IMR-90 (cell line): ENCODE data around the gene RINT1. TPM values are rescaled to one million over a fixed set of nuclear protein-coding genes. Genes with fewer than 3 reads are reported as not detected.

Source experiments
- ATAC-seq: fragments of 200-7000 bp; cut with Tn5 transposase; 2 replicates; pipeline ENCODE4 v1.9.1; 2020; ENCODE audit warnings: low read depth, mild to moderate bottlenecking, moderate library complexity
- BruUV-seq: library from RNA; stranded (reverse); fragments of 400-500 nt; replicated peaks from 2 replicates; lab custom pipeline; 2021; lab: Mats Ljungman, UMichigan
- CTCF ChIA-PET: fragments of 300-600 bp; formaldehyde crosslinking; extraction: SDS; loops from one replicate; lab custom pipeline; 2021; ENCODE audit warnings: antibody characterized with exemption; lab: Yijun Ruan, JAX
- POLR2A ChIA-PET: fragments of 300-600 bp; sonication (Branson Sonifier 250); formaldehyde crosslinking; loops from one replicate; lab custom pipeline; 2022; ENCODE audit warnings: antibody characterized with exemption; ENCODE audit not compliant: unreplicated experiment; lab: Charles Lee
- DNase-seq: peaks from one replicate; pipeline ENCODE4 v3.0.0; 2013
- H2AFZ ChIP-seq: replicated peaks from 2 replicates; pipeline ENCODE3; 2013; ENCODE audit warnings: low read length, mild to moderate bottlenecking; ENCODE audit not compliant: poor library complexity
- H2AK5ac ChIP-seq: 2 replicates; pipeline ENCODE4 v1.6.1; 2013; ENCODE audit warnings: low read depth, low read length, inconsistent platforms
- H2AK9ac ChIP-seq: replicated peaks from 2 replicates; pipeline ENCODE3; 2013; ENCODE audit warnings: mild to moderate bottlenecking, low read depth, low read length, moderate library complexity; ENCODE audit not compliant: poor library complexity
- H2BK120ac ChIP-seq: 2 replicates; pipeline ENCODE4 v1.6.1; 2013; ENCODE audit warnings: low read depth, low read length, inconsistent platforms
- H2BK15ac ChIP-seq: 3 replicates; pipeline ENCODE4 v1.6.1; 2013; ENCODE audit warnings: low read depth, low read length, inconsistent platforms
- H2BK20ac ChIP-seq: 2 replicates; pipeline ENCODE4 v1.6.1; 2013; ENCODE audit warnings: low read depth, mild to moderate bottlenecking, inconsistent platforms, low read length, moderate library complexity
- H2BK5ac ChIP-seq: 2 replicates; pipeline ENCODE4 v1.6.1; 2013; ENCODE audit warnings: mild to moderate bottlenecking, low read depth, low read length, inconsistent platforms; ENCODE audit not compliant: poor library complexity, severe bottlenecking
- H3K14ac ChIP-seq: replicated peaks from 2 replicates; pipeline ENCODE4 v1.6.1; 2013; ENCODE audit warnings: low read depth, low read length, inconsistent platforms
- H3K18ac ChIP-seq: 2 replicates; pipeline ENCODE4 v1.6.1; 2013; ENCODE audit warnings: low read depth, low read length, control low read depth
- H3K23ac ChIP-seq: 2 replicates; pipeline ENCODE4 v1.6.1; 2013; ENCODE audit warnings: low read depth, low read length, inconsistent platforms
- H3K27ac ChIP-seq: 2 replicates; pipeline ENCODE4 v1.5.1; 2013; ENCODE audit warnings: mild to moderate bottlenecking, control low read depth, low read length; ENCODE audit not compliant: insufficient read depth
- H3K27me3 ChIP-seq: 2 replicates; pipeline ENCODE4 v1.6.1; 2013; ENCODE audit warnings: low read length; ENCODE audit not compliant: control insufficient read depth, insufficient read depth
- H3K36me3 ChIP-seq: 2 replicates; pipeline ENCODE4 v1.6.1; 2013; ENCODE audit warnings: low read length, mixed read lengths; ENCODE audit not compliant: control insufficient read depth, insufficient read depth
- H3K4ac ChIP-seq: 2 replicates; pipeline ENCODE4 v1.6.1; 2013; ENCODE audit warnings: low read depth, low read length, inconsistent platforms
- H3K4me1 ChIP-seq: 2 replicates; pipeline ENCODE4 v1.6.1; 2013; ENCODE audit warnings: low read length, mixed read lengths; ENCODE audit not compliant: control insufficient read depth, insufficient read depth
- H3K4me2 ChIP-seq: 2 replicates; pipeline ENCODE4 v1.6.1; 2013; ENCODE audit warnings: low read depth, mild to moderate bottlenecking, control low read depth, low read length, moderate library complexity
- H3K4me3 ChIP-seq: 2 replicates; pipeline ENCODE4 v1.5.1; 2013; ENCODE audit warnings: low read depth, mild to moderate bottlenecking, control low read depth, low read length, moderate library complexity; ENCODE audit not compliant: insufficient read depth
- H3K56ac ChIP-seq: 2 replicates; pipeline ENCODE4 v1.6.1; 2013; ENCODE audit warnings: low read length, inconsistent platforms; ENCODE audit not compliant: insufficient read depth; ENCODE audit errors: extremely low read depth
- H3K79me1 ChIP-seq, 2 experiments: 2 replicates each; pipeline ENCODE4 v1.6.1; 2013; ENCODE audit warnings: low read length in 2 of 2, inconsistent platforms in 1 of 2, low read depth in 1 of 2
- H3K9ac ChIP-seq: 2 replicates; pipeline ENCODE4 v1.6.1; 2013; ENCODE audit warnings: low read depth, low read length, control low read depth
- H3K9me1 ChIP-seq: 2 replicates; pipeline ENCODE4 v1.6.1; 2013; ENCODE audit warnings: low read length, inconsistent platforms; ENCODE audit not compliant: insufficient read depth
- H3K9me3 ChIP-seq: 2 replicates; pipeline ENCODE4 v1.6.1; 2013; ENCODE audit warnings: low read length; ENCODE audit not compliant: control insufficient read depth, insufficient read depth
- H4K20me1 ChIP-seq: 2 replicates; pipeline ENCODE4 v1.6.1; 2013; ENCODE audit warnings: low read length, inconsistent platforms; ENCODE audit not compliant: insufficient read depth
- H4K5ac ChIP-seq: 2 replicates; pipeline ENCODE4 v1.6.1; 2013; ENCODE audit warnings: mild to moderate bottlenecking, low read depth, low read length, control low read depth
- H4K8ac ChIP-seq, 2 experiments: 2 replicates each; pipeline ENCODE4 v1.6.1; 2013; ENCODE audit warnings: low read depth in 2 of 2, low read length in 2 of 2, control low read depth in 1 of 2, inconsistent platforms in 1 of 2
- H4K91ac ChIP-seq: 2 replicates; pipeline ENCODE4 v1.6.1; 2013; ENCODE audit warnings: low read depth, low read length, inconsistent platforms; ENCODE audit not compliant: insufficient read depth
- CHD1 ChIP-seq: IDR thresholded peaks from 2 replicates; pipeline ENCODE4 v1.6.1; 2012; ENCODE audit warnings: low read depth, low read length, improper control_type of control experiment
- ELK1 ChIP-seq: fragments of 150-350 bp; IDR thresholded peaks from 2 replicates; pipeline ENCODE4 v1.6.1; 2016; ENCODE audit warnings: low read depth, mild to moderate bottlenecking, low read length, moderate library complexity, borderline replicate concordance
- FOS ChIP-seq: fragments of 150-350 bp; IDR thresholded peaks from 2 replicates; pipeline ENCODE4 v1.6.1; 2016; ENCODE audit warnings: low read depth, low read length
- MAFK ChIP-seq: IDR thresholded peaks from 2 replicates; pipeline ENCODE4 v1.6.1; 2012; ENCODE audit warnings: low read depth, low read length, improper control_type of control experiment
- MAZ ChIP-seq: IDR thresholded peaks from 2 replicates; pipeline ENCODE4 v1.6.1; 2012; ENCODE audit warnings: low read depth, mild to moderate bottlenecking, low read length, improper control_type of control experiment, moderate library complexity, borderline replicate concordance
- MXI1 ChIP-seq: IDR thresholded peaks from 2 replicates; pipeline ENCODE4 v1.6.1; 2012; ENCODE audit warnings: low read depth, mild to moderate bottlenecking, low read length, moderate library complexity, borderline replicate concordance
- POLR2A ChIP-seq: IDR thresholded peaks from 2 replicates; pipeline ENCODE4 v1.6.1; 2012; ENCODE audit warnings: mild to moderate bottlenecking, low read depth, low read length
- RAD21 ChIP-seq: IDR thresholded peaks from 2 replicates; pipeline ENCODE4 v1.6.1; 2012; ENCODE audit warnings: low read length, improper control_type of control experiment
- RCOR1 ChIP-seq: IDR thresholded peaks from 2 replicates; pipeline ENCODE4 v1.6.1; 2012; ENCODE audit warnings: mild to moderate bottlenecking, low read length, improper control_type of control experiment; ENCODE audit not compliant: insufficient replicate concordance
- RFX5 ChIP-seq: IDR thresholded peaks from 2 replicates; pipeline ENCODE4 v1.8.0; 2012; ENCODE audit warnings: low read depth, mild to moderate bottlenecking, low read length, moderate library complexity
- USF2 ChIP-seq: fragments of 150-350 bp; IDR thresholded peaks from 2 replicates; pipeline ENCODE4 v1.6.1; 2017; ENCODE audit warnings: mild to moderate bottlenecking, antibody characterized with exemption, low read length, low read depth
- whole genome bisulfite sequencing, 2 experiments: methylation state at CpG; one replicate each; pipeline versions ENCODE4 v1.1.5 to v1.1.7; 2013; ENCODE audit warnings: missing lambda C conversion rate in 2 of 2; ENCODE audit not compliant: insufficient read length in 1 of 2; ENCODE audit errors: extremely low coverage in 2 of 2; 5-methylcytosine and 5-hydroxymethylcytosine counted together
- dilution Hi-C: fragments of 300-500 bp; cut with HindIII; formaldehyde crosslinking; loops from one replicate; pipeline ENCODE4 v1.14.3; 2018; ENCODE audit warnings: low sequenced_read_pairs; ENCODE audit not compliant: unreplicated experiment
- in situ Hi-C: fragments of 300-500 bp; cut with MboI; formaldehyde crosslinking; loops from 3 replicates; pipeline ENCODE4 v1.14.3; 2019; ENCODE audit warnings: low sequenced_read_pairs, inconsistent platforms, mixed read lengths
- intact Hi-C: fragments of 100-400 bp; cut with micrococcal nuclease; formaldehyde crosslinking; loops from 2 replicates; pipeline ENCODE4 v1.10.0; 2022
- polyA plus RNA-seq, 3 experiments: library from polyadenylated mRNA; depleted of rRNA; stranded (reverse); fragments of >200 nt; gene quantifications; 2 replicates each; pipeline ENCODE4 v1.2.3, GENCODE V29; 2012; ENCODE audit warnings: low replicate concordance in 1 of 3
- total RNA-seq: library from RNA; depleted of rRNA; stranded (reverse); fragments of >200 nt; gene quantifications from 2 replicates; pipeline ENCODE4 v1.2.3, GENCODE V29; 2012

The RINT1 gene
- total and polyA plus RNA-seq, 2 of the 4 experiments (the other 2 are of a cell fraction): 15.9 to 23.1 TPM

- Histone ChIP-seq H2BK20ac (no peak overlapping the region), H4K20me1 (no peaks in the 10 kb centered on the region), H2AFZ (no peak overlapping the region), H3K56ac (no peak overlapping the region), H3K9me3 (no peaks in the 10 kb centered on the region), H3K79me1 (no peaks in the 10 kb centered on the region), H3K18ac (no peak overlapping the region), H3K4ac (no peak overlapping the region), H2BK120ac (no peak overlapping the region), H3K4me1 (no peaks in the 10 kb centered on the region), H3K27me3 (peaks cover 7% of the 10 kb centered on the region; the same call in 1 of the 2 replicates), H3K4me2 (no peak overlapping the region), H3K23ac (no peak overlapping the region), H2AK9ac (no peak overlapping the region), H3K4me3 (no peak overlapping the region), H3K9me1 (no peaks in the 10 kb centered on the region), H3K27ac (no peak overlapping the region), H4K5ac (no peak overlapping the region), H3K36me3 (no peaks in the 10 kb centered on the region), H3K9ac (no peak overlapping the region), H3K14ac (no peak overlapping the region), H4K91ac (no peak overlapping the region), H2AK5ac (no peak overlapping the region), H4K8ac (no peak overlapping the region), H2BK5ac (no peak overlapping the region), H2BK15ac (no peak overlapping the region)
- ChIA-PET POLR2A (no interaction called here), CTCF (interaction anchor here (0.5 kb wide), 1 partner anchor 60 kb away, joined by 4 read pairs; no protein-coding TSS in a partner anchor)
- intact Hi-C loops (no loop called here), in situ Hi-C loops (no loop called here), dilution Hi-C loops (no loop called here)
- BruUV-seq: no TSS peak
- no peak for TF ChIP-seq RCOR1
- no peak for TF ChIP-seq MAFK
- no peak for TF ChIP-seq ELK1
- no peak for TF ChIP-seq USF2
- no peak for TF ChIP-seq RFX5
- no peak for TF ChIP-seq CHD1
- TF ChIP-seq RAD21: no peak
- no peak for TF ChIP-seq FOS
- TF ChIP-seq MAZ: no peak
- TF ChIP-seq POLR2A: no peak
- no peak for TF ChIP-seq MXI1
- no peak for DNase-seq
- no CpG with 5 or more reads among the region's 3 CpGs for WGBS, 2 experiments
- no peak for ATAC-seq
Observed at GRCh38 chr7:105594034-105594433, 62.0 kb downstream of the RINT1 start.
